ENCODE results near the gene RHCE.

DNA sequence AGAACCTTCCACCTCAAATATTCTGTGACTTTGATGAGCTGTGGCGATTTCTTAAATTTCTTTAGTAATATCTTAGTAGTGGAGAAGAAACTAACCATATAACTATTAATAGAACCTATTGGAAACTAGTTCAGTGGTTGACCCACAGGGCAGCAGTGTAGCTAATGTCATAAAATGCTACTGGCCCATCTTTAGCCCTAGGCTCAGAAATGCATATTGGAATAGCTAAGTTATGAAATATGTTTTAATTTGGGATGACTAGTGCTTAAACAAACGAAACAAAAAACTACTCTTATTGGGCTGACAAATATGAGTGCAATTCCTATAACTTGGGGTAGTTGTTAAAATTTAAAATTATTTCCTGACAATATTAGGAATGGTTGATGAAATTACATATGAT lies 30.3 kb upstream of the RHCE start:
- TF ChIP-seq, protein P1, sequence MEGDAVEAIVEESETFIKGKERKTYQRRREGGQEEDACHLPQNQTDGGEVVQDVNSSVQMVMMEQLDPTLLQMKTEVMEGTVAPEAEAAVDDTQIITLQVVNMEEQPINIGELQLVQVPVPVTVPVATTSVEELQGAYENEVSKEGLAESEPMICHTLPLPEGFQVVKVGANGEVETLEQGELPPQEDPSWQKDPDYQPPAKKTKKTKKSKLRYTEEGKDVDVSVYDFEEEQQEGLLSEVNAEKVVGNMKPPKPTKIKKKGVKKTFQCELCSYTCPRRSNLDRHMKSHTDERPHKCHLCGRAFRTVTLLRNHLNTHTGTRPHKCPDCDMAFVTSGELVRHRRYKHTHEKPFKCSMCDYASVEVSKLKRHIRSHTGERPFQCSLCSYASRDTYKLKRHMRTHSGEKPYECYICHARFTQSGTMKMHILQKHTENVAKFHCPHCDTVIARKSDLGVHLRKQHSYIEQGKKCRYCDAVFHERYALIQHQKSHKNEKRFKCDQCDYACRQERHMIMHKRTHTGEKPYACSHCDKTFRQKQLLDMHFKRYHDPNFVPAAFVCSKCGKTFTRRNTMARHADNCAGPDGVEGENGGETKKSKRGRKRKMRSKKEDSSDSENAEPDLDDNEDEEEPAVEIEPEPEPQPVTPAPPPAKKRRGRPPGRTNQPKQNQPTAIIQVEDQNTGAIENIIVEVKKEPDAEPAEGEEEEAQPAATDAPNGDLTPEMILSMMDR (IDR thresholded peaks at IDR 0.05; ENCODE audit: insufficient read depth, low read depth, low read length): no peak
- no peak for TF ChIP-seq EZH2 (IDR thresholded peaks at IDR 0.05; ENCODE audit: insufficient read depth, low read length)
